Jurkat, Clone E6-1 (cell line): Measurements from ENCODE around the gene WWOX.

ENCODE experiments used
- DNase-seq: peaks from one replicate; pipeline ENCODE4 v3.0.0-alpha.2; 2011; ENCODE audit warnings: low read depth, low spot score
- H3K4me3 ChIP-seq: 2 replicates; pipeline ENCODE4 v1.5.1; 2011; ENCODE audit warnings: mild to moderate bottlenecking, low read length, control low read depth, moderate library complexity

WWOX gene

DNA sequence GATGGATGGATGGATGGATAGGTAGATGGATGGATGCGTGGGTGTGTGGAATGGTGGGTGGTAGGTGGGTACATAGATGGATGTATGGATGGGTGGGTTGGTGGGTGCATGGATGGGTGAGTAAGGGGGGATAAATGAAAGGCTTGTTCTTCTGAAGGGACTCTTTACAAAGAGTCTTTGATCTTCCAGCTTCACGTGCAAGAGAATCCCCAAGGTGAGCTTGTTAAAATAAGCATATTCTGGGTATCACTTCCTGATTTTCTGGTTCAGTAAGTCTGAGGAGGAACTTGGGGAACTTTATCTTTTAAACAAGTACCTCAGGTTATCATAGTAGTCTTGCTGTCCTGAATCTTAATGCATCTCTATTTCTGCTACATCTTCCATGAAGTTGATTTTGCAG lies 862.0 kb downstream of the WWOX start:
- no peak overlapping the region for H3K4me3 ChIP-seq
- no peak for DNase-seq

DNA sequence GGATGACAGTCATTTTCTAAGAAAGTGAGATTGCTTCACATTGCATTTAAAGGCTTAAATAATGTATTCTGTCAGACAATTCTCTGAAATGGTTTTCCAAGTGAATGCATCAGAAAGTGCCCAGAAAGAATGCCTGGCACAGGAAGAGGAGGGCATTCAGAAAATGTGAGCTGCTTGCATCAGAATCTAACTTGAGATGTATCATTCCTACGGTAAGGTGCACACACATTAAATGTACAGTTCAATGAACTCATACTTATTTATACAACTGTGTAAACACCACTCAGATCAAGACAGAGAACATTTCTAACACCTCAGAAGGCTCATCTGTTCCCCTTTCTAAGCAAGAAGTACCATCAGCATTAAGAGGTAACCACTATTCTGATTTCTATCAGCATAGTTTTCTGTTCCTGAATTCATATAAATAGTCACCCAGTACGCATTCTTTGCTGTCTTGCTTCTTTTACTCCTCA lies 863.0 kb downstream of the WWOX start:
- no peak for DNase-seq

DNA sequence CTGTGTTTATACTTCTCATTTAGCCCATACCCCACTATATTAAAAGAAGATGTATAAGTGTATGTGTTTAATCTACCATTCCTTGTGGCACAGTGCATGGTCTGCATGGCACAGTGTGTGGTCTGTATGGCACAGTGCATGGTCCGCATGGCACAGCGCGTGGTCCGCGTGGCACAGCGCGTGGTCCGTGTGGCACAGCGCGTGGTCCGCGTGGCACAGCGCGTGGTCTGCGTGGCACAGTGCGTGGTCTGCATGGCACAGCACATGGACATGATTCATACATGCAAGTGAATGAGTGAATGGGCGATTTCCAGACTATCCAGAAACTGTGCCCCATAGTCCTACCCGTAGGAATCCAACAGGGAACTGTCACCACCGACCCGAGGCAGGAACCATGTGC lies 868.5 kb downstream of the WWOX start:
- H3K4me3 ChIP-seq, result no peak overlapping the region
- DNase-seq, result no peak

More for the DNA sequence above, 863.0 kb downstream of the WWOX start:
- no peak overlapping the region for H3K4me3 ChIP-seq

DNA sequence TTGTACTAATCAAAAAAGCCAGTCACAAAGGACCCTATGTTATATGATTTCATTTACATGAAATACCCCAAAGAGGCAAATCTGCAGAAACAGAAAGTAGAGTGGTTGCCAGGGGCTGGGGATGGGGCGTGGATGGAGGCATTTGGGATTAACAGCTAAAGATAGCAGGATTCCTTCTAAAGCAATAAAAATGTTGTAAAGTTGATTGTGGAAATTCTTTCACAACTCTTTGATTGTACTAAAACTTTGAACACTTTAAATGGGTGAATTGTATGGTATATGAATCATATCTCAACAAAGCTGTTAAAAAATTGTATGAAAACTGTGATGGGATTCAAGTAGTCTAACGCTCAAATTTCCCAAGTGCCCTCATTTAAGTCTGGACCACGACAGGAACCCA lies 870.3 kb downstream of the WWOX start:
- DNase-seq, result no peak
- H3K4me3 ChIP-seq, result no peak overlapping the region

DNA sequence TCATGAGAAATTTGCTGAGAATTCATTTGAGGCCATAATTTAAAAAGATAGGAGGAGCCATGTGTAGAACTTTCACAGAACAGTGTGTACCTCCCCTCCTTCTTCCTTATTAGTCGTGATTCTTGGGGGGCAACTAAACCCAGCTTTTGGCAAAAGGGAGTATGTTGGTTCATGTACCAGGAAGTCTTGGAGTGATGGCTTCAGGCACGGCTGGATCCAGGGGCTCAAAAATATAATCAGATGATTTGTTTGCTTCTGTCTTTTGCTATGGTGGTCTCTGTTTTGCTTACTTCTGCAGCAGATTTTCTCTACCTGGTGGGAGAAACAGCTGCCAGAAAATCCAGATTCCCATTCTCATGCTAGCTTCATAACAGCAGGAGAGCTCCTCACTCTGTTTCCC lies 871.2 kb downstream of the WWOX start:
- no peak for DNase-seq
- H3K4me3 ChIP-seq, result no peak overlapping the region

DNA sequence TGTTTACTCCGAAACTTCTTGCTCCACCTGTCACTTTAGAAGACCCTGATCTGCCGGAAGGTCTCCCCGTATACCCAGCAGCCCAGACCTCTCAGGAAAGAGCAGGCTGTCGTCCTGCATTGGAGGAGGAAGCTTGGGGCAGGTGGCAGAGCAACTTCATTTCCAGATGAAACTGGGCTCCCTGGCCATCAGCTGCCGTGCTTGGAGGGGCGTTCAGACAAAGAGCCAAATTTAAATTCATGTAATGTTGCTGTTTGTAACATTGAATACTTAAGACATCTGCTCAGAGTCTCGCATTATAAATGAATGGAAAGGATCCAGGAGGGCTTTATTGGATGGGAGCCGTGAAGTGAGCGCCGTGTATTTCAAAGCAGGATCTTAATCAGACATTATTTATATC lies 872.6 kb downstream of the WWOX start:
- H3K4me3 ChIP-seq, result no peak overlapping the region
- no peak for DNase-seq

DNA sequence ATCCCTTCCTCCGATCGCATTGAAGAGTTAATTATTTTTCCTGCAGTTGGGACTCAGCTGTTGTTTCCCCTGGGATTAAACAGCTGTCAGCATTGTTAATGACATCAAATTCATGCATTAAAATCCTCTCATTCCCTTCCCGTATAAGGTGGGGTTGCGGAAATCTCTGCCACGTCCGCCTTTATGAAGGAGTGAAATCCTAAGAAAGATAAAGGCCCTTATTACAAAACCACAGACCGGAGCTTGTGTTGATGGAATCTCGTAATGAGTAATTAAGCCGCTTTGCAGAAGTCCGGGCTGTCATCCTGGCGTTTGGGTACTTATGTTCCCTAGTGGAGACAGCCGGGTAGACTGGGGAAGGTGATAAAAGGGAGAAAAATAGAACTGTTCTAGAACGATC lies 873.5 kb downstream of the WWOX start:
- DNase-seq, result no peak
- no peak overlapping the region for H3K4me3 ChIP-seq

DNA sequence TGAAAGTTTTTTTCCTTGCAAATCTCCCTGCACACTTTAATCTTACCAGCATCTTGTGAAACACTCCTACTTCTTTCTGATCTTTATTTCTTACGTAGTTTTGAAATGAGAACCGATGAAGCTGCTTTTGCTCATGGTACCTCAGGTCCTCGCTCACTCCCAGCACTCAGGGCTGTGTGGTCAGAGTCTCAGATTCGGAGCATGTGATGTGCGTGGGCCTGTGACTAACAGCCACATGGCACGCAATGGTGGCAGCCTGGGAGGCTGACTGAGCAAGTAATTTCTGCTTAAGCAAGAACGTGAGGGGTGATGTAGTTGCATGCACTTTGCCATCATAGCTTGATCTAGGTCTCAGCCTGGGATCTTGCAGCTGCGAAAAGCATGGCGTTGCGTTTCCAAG lies 876.8 kb downstream of the WWOX start:
- no peak for DNase-seq

DNA sequence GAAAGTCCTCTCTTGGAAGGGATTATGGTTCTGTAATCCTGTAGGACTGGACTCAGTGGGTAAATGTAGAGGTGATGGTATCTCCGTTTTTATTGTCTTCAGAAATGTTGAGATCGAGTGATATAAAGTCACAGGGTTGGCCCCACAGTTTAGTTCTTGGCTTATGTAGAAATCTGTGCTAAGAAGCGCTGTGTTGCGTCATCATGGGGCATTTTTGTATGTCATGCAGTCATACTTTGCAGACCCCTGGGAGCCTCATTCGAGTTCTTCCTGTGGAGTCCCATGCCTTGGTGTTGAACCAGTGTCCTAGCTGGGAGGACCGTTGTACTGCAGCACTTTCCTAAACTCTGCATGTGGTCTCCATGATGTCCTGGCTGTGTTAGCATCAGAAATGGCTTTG lies 881.4 kb downstream of the WWOX start:
- DNase-seq, result no peak
- no peak overlapping the region for H3K4me3 ChIP-seq

More for the DNA sequence above, 876.8 kb downstream of the WWOX start:
- no peak overlapping the region for H3K4me3 ChIP-seq

DNA sequence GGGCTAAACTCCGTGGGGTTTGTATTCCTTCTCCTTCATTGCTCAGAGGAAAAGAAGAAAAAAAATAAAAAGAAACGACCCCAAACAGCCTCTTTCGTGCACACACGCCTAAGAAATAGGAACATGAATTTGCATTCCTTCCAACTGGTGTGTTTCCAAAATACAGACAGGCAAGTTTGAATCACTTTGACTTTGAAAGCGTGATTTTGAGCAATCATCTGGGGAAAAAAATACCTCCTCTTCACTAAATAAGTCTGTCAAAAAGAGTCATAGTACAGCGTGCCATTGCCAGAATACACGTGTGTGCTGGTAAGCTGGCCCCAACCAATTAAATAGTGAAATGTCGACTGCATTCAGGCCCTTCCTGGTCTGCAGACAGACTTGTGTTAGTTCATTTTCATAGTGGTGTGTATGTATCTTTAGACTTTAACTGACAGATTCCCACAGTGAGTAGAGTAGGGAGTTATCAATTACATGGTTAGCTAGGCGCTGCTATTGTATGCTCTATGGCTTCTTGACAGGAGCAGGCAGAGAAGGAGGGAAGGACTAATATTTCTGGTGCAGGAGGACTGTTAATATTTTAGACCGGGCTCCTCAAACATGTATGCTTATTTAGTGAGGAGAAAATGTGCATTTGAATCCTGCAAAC lies 882.8 kb downstream of the WWOX start:
- DNase-seq, result no peak
- H3K4me3 ChIP-seq, result no peak overlapping the region

DNA sequence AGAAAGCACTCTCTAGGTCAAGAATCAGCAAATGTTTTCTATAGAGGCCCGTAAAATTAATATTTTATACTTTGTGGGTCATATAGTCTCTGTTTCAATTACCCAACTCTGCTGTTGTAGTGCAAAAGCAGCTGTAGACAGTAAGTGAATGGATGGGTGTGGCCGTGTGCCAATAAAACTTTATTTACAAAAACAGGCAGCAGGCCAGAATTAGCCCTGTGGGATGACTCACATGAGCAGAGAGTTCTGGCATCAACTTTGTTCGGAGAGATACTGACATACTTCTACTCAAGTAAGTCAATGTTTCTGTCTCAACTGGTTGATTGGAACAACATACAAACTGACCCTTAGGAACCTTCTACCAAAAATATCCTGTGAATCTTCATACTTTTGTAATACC lies 884.9 kb downstream of the WWOX start:
- no peak for DNase-seq
- H3K4me3 ChIP-seq, result no peak overlapping the region

DNA sequence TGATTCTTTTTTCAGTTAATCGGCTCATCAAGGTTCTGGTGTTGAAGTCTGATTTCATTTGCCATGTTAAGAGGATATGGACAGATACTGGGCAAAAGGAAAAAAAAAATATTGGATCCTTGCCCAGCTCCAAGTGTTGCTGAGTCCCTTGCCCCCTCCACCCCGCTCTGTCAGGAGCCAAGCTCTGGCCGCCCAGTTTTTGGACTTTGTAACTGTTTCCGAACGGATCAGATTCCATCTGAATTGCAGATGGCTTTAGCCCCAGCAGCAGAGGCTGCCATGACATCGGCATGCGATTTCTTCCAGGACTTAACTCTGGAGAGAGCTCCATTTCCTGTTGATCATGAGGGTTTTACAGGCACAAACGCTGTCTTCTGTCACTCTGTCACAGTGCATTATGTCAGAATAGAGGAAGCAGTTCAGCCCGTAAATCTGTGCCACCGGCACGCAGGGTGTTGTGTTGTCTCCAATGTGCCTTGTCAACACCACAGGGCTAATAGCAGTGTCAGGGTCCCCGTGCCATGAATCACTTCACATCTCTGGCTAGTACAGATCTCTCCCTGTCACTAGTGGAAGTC lies 885.5 kb downstream of the WWOX start:
- no peak overlapping the region for H3K4me3 ChIP-seq

DNA sequence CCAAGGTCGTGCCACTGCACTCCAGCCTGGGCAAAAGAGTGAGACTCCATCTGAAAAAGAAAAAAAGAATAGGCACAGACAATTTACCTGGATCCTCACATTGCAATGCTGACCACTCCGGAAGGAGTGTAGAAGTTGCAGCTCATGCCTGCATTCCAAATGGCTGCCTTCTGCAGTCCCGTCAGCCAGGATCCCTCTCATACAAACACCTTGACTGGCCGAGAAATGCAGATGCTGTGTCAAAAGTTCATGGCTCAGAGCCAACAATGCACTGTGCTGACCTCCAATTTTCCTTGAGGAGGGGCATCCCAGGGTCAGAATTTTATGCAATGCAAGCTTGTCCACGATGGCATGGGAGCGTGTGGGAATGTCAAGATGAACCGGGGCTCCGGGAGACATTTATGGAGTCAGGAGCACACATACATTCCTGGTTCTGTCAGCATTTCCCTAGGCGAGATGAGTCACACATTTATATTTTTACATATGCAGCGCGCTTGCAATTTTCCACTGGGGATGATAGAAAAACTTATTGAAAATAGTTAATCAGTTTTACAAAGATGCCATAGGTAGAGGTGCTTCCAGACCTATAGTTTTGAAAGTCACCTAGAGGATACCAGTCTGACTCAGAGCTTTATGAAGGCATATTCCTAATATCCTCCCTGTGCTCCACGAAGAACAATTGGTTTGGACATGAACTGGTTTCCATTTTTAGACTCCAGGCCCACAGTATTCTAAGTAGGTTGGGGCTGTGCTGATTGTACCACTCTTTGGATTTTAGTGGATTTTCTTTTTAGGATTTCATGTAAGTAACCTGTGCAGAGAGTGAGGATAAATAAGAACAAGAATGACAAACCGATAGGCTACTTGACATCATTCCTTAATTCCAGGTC lies 886.5 kb downstream of the WWOX start:
- H3K4me3 ChIP-seq, result no peak overlapping the region
- DNase-seq, result no peak

More for the DNA sequence above, 885.5 kb downstream of the WWOX start:
- no peak for DNase-seq

DNA sequence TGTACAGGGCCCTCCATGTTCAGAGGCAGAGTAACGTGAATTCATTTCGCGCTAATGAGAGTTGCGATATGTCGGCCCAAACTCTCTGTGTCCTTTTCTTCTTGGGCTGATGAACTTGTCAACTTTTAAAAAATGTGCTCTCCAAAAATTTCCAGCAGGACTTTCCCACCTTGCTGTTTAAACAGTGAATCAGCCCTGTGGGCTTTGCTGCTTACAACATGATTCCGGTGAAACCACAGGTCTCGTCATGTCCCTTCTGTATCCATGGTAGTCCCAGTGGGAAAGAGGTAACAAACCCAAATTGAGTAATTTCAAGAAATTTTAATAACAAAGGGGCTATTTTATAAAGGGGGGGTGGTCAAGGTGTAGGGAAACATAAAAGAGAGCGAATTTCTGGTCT lies 888.2 kb downstream of the WWOX start:
- no peak overlapping the region for H3K4me3 ChIP-seq
- DNase-seq, result no peak

DNA sequence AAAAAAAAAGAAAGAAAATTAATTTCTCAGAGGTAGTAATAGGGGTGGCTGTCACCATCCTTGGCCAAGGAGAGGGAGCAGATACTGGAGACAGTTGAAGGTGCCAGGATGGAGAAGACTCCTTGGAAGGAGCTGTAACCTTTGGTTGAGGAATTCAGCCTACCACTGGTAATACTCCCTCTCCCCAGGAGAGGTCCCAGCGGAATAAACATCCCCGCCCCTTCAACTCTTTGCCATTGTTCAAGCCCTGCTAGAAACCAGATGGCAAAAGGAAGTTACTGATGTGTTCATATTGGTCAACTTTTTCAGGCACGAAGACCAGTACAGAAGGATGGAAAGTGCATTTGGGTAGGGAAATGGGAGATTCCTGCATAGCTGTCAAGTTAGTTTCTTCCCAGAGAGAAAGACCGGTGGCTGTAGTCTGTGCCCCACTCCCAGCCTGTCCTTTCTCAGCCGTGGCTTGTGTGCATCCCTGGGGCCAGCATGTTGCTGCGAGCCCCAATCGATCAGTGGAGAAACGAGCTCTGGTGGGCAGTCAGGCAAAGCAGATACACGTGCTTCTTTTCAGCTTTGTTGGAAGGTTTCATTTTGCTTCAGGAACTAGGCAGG lies 889.0 kb downstream of the WWOX start:
- no peak overlapping the region for H3K4me3 ChIP-seq
- DNase-seq, result no peak

DNA sequence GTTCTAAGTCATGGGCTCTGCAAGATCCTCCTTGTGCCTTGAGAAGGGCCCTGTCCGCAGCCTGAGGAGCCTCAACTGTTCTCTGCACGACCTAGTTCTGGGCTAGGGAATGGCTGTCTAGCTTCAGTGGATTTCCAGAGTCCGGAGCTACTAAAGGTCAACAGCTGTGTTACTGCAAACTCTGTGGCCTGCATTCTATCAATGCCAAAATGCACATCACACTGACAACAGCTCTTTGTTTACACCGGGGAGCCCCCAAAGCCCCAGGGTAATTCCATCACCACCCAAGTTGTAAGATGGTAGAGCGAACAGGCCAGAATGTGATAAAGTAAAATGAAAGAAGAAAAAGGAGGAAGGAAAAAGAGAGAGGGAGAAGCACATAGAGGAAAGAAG lies 890.9 kb downstream of the WWOX start:
- no peak for DNase-seq
- no peak overlapping the region for H3K4me3 ChIP-seq

DNA sequence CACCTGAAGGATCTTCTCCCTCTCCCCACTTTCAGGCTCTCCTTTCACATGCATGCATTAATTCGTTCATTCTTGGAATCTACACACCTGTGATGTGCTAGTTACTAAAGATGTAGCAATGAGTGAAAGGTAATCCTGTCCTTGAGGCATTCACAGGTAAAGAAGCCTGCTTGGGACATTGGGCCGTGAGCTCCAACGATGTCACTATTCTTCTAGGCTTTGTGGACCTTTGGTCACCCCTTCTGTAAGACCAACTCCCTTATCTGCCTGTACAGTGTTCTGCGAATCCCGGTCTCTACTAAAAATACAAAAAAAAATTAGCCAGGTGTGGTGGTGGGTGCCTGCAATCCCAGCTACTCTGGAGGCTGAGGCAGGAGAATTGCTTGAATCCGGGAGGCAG lies 892.5 kb downstream of the WWOX start:
- DNase-seq, result no peak
- no peak overlapping the region for H3K4me3 ChIP-seq

DNA sequence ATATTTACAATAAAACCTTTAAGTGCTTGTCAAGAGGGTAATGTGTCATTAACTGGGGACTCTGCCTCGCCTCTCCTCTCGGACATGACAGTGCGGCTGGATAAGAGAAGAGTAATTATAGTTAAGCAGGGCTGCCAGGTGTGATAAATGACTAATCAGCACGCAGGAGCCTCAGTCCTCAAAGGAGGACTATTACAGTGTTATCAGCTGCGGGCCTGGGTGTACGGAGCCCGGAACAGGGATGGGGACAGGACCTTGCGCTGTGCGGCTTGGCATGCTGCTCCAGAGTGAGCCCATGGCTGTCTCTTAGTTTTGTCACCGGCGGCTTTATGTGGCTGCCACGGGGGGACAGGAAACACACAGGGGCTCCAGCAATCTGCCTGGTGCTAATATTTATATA lies 893.9 kb downstream of the WWOX start:
- H3K4me3 ChIP-seq, result no peak overlapping the region
- DNase-seq, result no peak

DNA sequence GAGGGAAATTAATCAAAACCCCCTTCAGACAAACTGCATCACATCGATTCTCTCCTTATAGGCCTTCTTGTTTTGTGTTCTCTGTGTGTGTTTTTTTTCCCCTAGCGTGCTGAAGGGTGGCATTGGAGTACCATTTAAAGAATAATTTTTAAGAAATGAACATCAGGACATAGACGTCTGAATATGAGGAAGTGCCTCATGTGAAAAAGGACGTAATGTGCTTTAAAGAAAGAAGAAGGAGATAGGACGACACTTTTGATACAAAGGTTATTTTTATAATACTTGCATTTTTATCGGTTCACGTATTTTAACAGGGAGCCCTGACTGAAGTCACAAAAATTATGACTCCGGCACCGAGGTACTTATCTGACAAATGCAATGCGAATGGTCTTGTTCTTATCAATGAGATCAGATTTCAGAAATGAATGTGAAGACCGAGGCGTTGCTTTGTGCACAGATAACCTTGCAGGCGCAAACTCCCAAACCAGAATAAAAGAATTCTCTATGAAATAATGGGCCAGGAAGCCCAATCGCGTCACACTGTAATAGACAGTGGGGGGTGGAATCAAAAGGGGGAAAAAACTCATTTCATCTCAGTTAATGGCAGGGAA lies 894.8 kb downstream of the WWOX start:
- no peak for DNase-seq
- H3K4me3 ChIP-seq, result no peak overlapping the region
